ENCODE measurements around the gene LY6G5B.

GRCh38 chr6:31651602-31652191 is 18.1 kb upstream of the LY6G5B start:
- TF ChIP-seq POLR2A (IDR thresholded peaks at IDR 0.05), result peak; percentile 37
- no peak for TF ChIP-seq CTCF (IDR thresholded peaks at IDR 0.05)
